Stimulated activated CD8-positive, alpha-beta memory T cell treated with anti-CD3 and anti-CD28 coated beads, Interleukin-15, amount 100 ng/mL, for 1 hour (primary cell): Measurements from ENCODE around the gene ITPK1.

Experiments used
- DNase-seq: peaks from one replicate; pipeline ENCODE4 v3.0.0-alpha.2; 2020; ENCODE audit warnings: low read depth

ITPK1 gene

GRCh38 chr14:92968291-92969020, 147.3 kb downstream of the ITPK1 start:
- no peak for DNase-seq

- no peak for DNase-seq
Observed at GRCh38 chr14:92967346-92967926, 148.3 kb downstream of the ITPK1 start.

GRCh38 chr14:92965281-92965680, 150.4 kb downstream of the ITPK1 start:
- no peak for DNase-seq

GRCh38 chr14:92964124-92965109, 151.3 kb downstream of the ITPK1 start:
- no peak for DNase-seq

GRCh38 chr14:92963301-92964123, 152.2 kb downstream of the ITPK1 start:
- no peak for DNase-seq

- DNase-seq: no peak
Observed at GRCh38 chr14:92962831-92963095, 153.0 kb downstream of the ITPK1 start.

GRCh38 chr14:92962031-92962830, 153.5 kb downstream of the ITPK1 start:
- no peak for DNase-seq

- no peak for DNase-seq
Observed at GRCh38 chr14:92961567-92961855, 154.2 kb downstream of the ITPK1 start.

- no peak for DNase-seq
Observed at GRCh38 chr14:92960706-92961566, 154.8 kb downstream of the ITPK1 start.

GRCh38 chr14:92959761-92960680, 155.7 kb downstream of the ITPK1 start:
- no peak for DNase-seq

GRCh38 chr14:92959189-92959531, 156.6 kb downstream of the ITPK1 start:
- DNase-seq: no peak

- no peak for DNase-seq
Observed at GRCh38 chr14:92958373-92959188, 157.1 kb downstream of the ITPK1 start.

- no peak for DNase-seq
Observed at GRCh38 chr14:92956961-92957360, 158.8 kb downstream of the ITPK1 start.

- no peak for DNase-seq
Observed at GRCh38 chr14:92955381-92955780, 160.3 kb downstream of the ITPK1 start.

GRCh38 chr14:92954933-92955332, 160.8 kb downstream of the ITPK1 start:
- DNase-seq: no peak

GRCh38 chr14:92953526-92953925, 162.2 kb downstream of the ITPK1 start:
- DNase-seq: no peak

- DNase-seq: no peak
Observed at GRCh38 chr14:92952481-92953298, 163.0 kb downstream of the ITPK1 start.
